NT2/D1 (cell line): ENCODE data around the gene NHLH1.

Source experiments
- DNase-seq: peaks from one replicate; pipeline ENCODE4 v3.0.0-alpha.2; 2011; ENCODE audit warnings: low read depth, low spot score
- H3K27me3 ChIP-seq: 2 replicates; pipeline ENCODE4 v1.6.0; 2011; ENCODE audit warnings: mild to moderate bottlenecking; ENCODE audit not compliant: insufficient read length, insufficient read depth
- H3K36me3 ChIP-seq: 2 replicates; pipeline ENCODE4 v1.6.1; 2011; ENCODE audit warnings: mild to moderate bottlenecking, low read length, mixed read lengths; ENCODE audit not compliant: insufficient read depth, insufficient read length
- H3K4me1 ChIP-seq: 2 replicates; pipeline ENCODE4 v1.5.1; 2011; ENCODE audit not compliant: insufficient read depth, insufficient read length
- H3K4me3 ChIP-seq: 2 replicates; pipeline ENCODE4 v1.5.1; 2011; ENCODE audit warnings: low read depth; ENCODE audit not compliant: insufficient read length
- H3K9ac ChIP-seq: 2 replicates; pipeline ENCODE4 v1.6.0; 2011; ENCODE audit warnings: low read depth; ENCODE audit not compliant: insufficient read length
- H3K9me3 ChIP-seq: 2 replicates; pipeline ENCODE4 v1.5.1; 2011; ENCODE audit warnings: mild to moderate bottlenecking, low read length; ENCODE audit not compliant: insufficient read depth
- SUZ12 ChIP-seq: IDR thresholded peaks from 2 replicates; pipeline ENCODE4 v1.6.1; 2011; ENCODE audit not compliant: insufficient read length, insufficient read depth; ENCODE audit errors: extremely low read depth
- YY1 ChIP-seq: IDR thresholded peaks from 2 replicates; pipeline ENCODE4 v1.6.1; 2011; ENCODE audit not compliant: insufficient read length, insufficient read depth
- ZNF274 ChIP-seq: IDR thresholded peaks from 2 replicates; pipeline ENCODE4 v1.6.1; 2011; ENCODE audit warnings: mild to moderate bottlenecking, low read depth, low read length

NHLH1 gene

GRCh38 chr1:160415696-160416290 is 48.9 kb downstream of the NHLH1 start:
- Histone ChIP-seq H3K4me1 (peaks cover 3% of the 10 kb centered on the region), H3K9me3 (no peaks in the 10 kb centered on the region), H3K4me3 (no peak overlapping the region), H3K9ac (no peak overlapping the region), H3K36me3 (peaks cover 70% of the 10 kb centered on the region), H3K27me3 (no peaks in the 10 kb centered on the region)
- no peak for DNase-seq
- TF ChIP-seq SUZ12 (no peak), YY1 (no peak), ZNF274 (no peak)

DNA sequence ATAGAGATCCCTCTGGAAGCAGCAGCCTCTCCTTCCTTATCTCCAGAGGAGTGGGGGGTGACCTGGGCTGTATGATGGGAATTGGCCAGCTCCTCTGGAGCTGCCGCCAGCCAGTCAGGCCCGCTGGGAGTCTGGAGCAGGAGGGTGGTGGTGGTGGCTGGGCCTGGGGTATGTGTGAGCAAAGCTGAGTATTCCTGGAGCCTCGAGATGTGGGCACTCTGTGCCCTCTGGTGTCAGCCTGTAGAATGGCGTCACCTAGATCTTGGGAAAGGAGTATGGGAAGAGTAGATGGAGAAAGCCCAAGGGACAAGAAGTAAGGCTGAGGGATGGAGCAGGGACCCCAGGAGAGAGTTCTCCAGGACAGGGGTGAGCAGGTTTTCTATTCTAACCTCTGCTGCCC is 49.5 kb downstream of the NHLH1 start:
- Histone ChIP-seq H3K27me3 (no peaks in the 10 kb centered on the region), H3K9me3 (no peaks in the 10 kb centered on the region), H3K4me1 (no peaks in the 10 kb centered on the region), H3K9ac (no peak overlapping the region), H3K36me3 (peaks cover 76% of the 10 kb centered on the region), H3K4me3 (no peak overlapping the region)
- no peak for TF ChIP-seq SUZ12
- no peak for TF ChIP-seq ZNF274
- TF ChIP-seq YY1: no peak
- no peak for DNase-seq

GRCh38 chr1:160418483-160418882 is 51.6 kb downstream of the NHLH1 start:
- H3K9me3 ChIP-seq: no peaks in the 10 kb centered on the region
- no peak overlapping the region for H3K9ac ChIP-seq
- no peaks in the 10 kb centered on the region for H3K4me1 ChIP-seq
- no peak for DNase-seq
- H3K4me3 ChIP-seq: no peak overlapping the region
- H3K27me3 ChIP-seq: no peaks in the 10 kb centered on the region
- H3K36me3 ChIP-seq: peaks cover 88% of the 10 kb centered on the region
- TF ChIP-seq SUZ12 (no peak), ZNF274 (no peak), YY1 (no peak)

GRCh38 chr1:160419150-160419837 is 52.4 kb downstream of the NHLH1 start:
- DNase-seq: no peak
- Histone ChIP-seq H3K4me3 (no peak overlapping the region), H3K9me3 (no peaks in the 10 kb centered on the region), H3K36me3 (peaks cover 93% of the 10 kb centered on the region), H3K9ac (no peak overlapping the region), H3K4me1 (no peaks in the 10 kb centered on the region), H3K27me3 (no peaks in the 10 kb centered on the region)
- TF ChIP-seq YY1 (no peak), SUZ12 (no peak), ZNF274 (no peak)

- DNase-seq: no peak
- no peak for TF ChIP-seq SUZ12
- TF ChIP-seq ZNF274: no peak
- TF ChIP-seq YY1: no peak
Observed at GRCh38 chr1:160419838-160420169, 52.9 kb downstream of the NHLH1 start.

GRCh38 chr1:160420881-160421842 is 54.3 kb downstream of the NHLH1 start:
- Histone ChIP-seq H3K4me1 (no peaks in the 10 kb centered on the region), H3K27me3 (no peaks in the 10 kb centered on the region), H3K36me3 (peaks cover 96% of the 10 kb centered on the region), H3K4me3 (no peak overlapping the region), H3K9ac (no peak overlapping the region), H3K9me3 (no peaks in the 10 kb centered on the region)
- TF ChIP-seq YY1 (no peak), ZNF274 (no peak), SUZ12 (no peak)
- no peak for DNase-seq

More at GRCh38 chr1:160419838-160420169, 52.9 kb downstream of the NHLH1 start:
- Histone ChIP-seq H3K9me3 (no peaks in the 10 kb centered on the region), H3K4me1 (no peaks in the 10 kb centered on the region), H3K9ac (no peak overlapping the region), H3K4me3 (no peak overlapping the region), H3K27me3 (no peaks in the 10 kb centered on the region), H3K36me3 (peaks cover 97% of the 10 kb centered on the region)

GRCh38 chr1:160421881-160422280 is 55.0 kb downstream of the NHLH1 start:
- Histone ChIP-seq H3K36me3 (peaks cover 96% of the 10 kb centered on the region), H3K27me3 (no peaks in the 10 kb centered on the region)
- no peak for TF ChIP-seq YY1
- no peak for TF ChIP-seq ZNF274
- TF ChIP-seq SUZ12: no peak

More at GRCh38 chr1:160421881-160422280, 55.0 kb downstream of the NHLH1 start:
- no peak for DNase-seq
- H3K9me3 ChIP-seq: no peaks in the 10 kb centered on the region
- no peaks in the 10 kb centered on the region for H3K4me1 ChIP-seq
- H3K9ac ChIP-seq: no peak overlapping the region
- no peak overlapping the region for H3K4me3 ChIP-seq
